SW 1271 (cell line): ENCODE results near the gene C12orf54.
"Not testable (repeated sequence)": the region's sequence is repeated elsewhere in the genome, so short reads cannot be mapped to it uniquely, and the experiment has no call there.

Experiments
- DNase-seq, 2 experiments: peaks; one replicate each; lab custom pipeline; 2025; lab: John Stamatoyannopoulos, UW

C12orf54 gene

GRCh38 chr12:48510111-48510510 lies 27.8 kb downstream of the C12orf54 start:
- no peak for DNase-seq

- DNase-seq, result no peak
These were observed 30.6 kb downstream of the C12orf54 start for GRCh38 chr12:48512855-48513254.

- no peak for DNase-seq
These were observed 32.4 kb downstream of the C12orf54 start for GRCh38 chr12:48514728-48515127.

- DNase-seq, result not testable (repeated sequence)
These were observed 38.1 kb downstream of the C12orf54 start for GRCh38 chr12:48520381-48520780.

GRCh38 chr12:48525332-48525731 lies 43.0 kb downstream of the C12orf54 start, which contains the start of gene OR8S1:
Gene OR8S1 (plus strand): TSS chr12:48525632. CDS start chr12:48525632, 0 bp downstream.
- no peak for DNase-seq

- no peak for DNase-seq
These were observed 45.8 kb downstream of the C12orf54 start for GRCh38 chr12:48527891-48528670.

- DNase-seq, result no peak
These were observed 50.3 kb downstream of the C12orf54 start for GRCh38 chr12:48532601-48533000.

- DNase-seq, result no peak
These were observed 54.3 kb downstream of the C12orf54 start for GRCh38 chr12:48536602-48537001.

GRCh38 chr12:48542300-48542928 lies 60.1 kb downstream of the C12orf54 start:
- DNase-seq, result no peak

- no peak for DNase-seq
These were observed 63.7 kb downstream of the C12orf54 start for GRCh38 chr12:48545833-48546469.
